ENCODE data around the gene TAF5L.

Gene TAF5L

GRCh38 chr1:229625915-229626831 is at the start of gene TAF5L, which contains the start of gene URB2:
TAF5L (minus strand) TSS chr1:229626122; CDS start chr1:229614482, 11,640 bp downstream.
URB2 (plus strand) TSS chr1:229626247; CDS start chr1:229627634, 1,387 bp downstream.
- DNase-seq (ENCODE audit: low read depth in 2 of 2): peak; percentile 85 to 87

DNA sequence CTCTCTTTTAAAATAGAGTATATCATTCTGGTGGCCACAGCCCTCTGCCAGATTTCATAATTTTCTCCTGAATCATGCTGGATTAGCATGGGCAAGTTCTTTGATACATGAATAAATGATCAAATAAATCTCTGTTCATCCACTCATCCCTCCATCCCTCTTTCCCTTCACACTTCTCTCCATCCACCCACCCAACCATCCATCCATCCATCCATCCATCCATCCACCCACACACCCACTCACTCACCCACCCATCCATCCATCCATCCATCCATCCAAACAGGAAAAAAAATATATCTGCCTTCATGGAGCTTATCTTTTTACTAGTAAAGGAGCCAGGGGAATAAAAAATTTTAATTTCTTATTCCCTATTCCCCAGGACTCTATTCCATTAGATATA is 49.5 kb upstream of the TAF5L start:
- no peak for DNase-seq (ENCODE audit: low read depth in 2 of 2)

- DNase-seq (ENCODE audit: low read depth in 2 of 2): no peak
These were observed 48.1 kb upstream of the TAF5L start for GRCh38 chr1:229674042-229674441.

DNA sequence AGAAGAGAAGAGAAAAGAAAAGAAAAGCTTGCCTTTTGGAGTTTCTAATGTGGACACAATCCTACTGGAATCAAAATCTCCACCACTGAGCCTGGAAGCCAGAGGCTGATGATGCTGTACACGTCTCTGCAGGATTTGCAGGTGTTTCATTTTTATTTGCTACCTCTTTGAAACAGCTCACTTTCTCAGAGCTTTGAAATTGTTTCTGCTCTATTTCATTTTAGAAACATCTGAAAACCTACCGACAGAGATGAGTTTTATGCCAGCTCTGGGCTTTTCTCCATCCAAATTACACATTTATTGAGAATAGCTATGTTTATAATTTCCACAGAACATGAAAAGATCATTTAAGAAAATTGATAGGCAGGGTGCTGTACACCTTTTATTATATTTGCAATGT is 46.3 kb upstream of the TAF5L start:
- DNase-seq (ENCODE audit: low read depth in 2 of 2): no peak

GRCh38 chr1:229671310-229671709 is 45.4 kb upstream of the TAF5L start:
- DNase-seq (ENCODE audit: low read depth in 2 of 2): no peak

DNA sequence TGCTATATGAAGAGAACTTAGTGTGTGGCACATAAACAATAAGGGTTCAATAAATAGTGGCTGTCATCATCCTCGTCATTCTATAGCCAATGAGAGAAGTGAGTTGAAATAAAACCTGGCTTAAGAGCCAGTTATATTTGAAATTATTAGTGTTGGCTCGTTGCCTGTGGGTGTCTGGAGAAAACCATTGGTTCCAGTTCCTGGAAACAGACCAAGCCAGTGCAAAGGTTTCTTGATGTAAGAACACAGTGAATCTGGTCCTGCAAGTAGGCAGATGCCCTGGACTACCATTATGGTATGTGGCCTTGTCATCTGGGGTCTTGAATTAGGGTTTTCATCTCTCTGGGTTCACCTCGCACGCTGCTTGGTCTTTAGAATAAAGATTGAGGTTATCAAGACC is 43.4 kb upstream of the TAF5L start:
- no peak for DNase-seq (ENCODE audit: low read depth in 2 of 2)

DNA sequence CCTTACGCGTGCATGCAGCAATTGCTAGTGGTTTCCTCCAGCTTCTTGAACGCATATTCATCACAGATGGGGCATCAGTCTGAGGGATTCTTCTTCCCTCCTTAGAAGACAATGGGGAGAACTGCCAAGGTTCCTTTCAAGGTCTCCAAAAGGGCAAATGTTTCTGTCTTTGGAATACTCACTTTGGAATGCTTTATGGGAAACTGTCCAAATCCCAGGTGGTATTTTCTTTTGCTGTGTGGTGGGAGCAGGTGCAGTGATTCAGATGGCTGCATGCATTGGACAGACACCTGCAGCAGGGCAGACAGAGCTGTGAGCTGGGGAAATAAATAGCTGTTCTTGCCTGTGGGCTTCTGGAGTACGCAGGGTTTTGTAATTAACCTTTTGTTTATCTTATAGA is 40.7 kb upstream of the TAF5L start:
- DNase-seq (ENCODE audit: low read depth in 2 of 2): no peak

GRCh38 chr1:229665912-229666558 is 40.1 kb upstream of the TAF5L start:
- no peak for DNase-seq (ENCODE audit: low read depth in 2 of 2)

- peak; percentile 77 to 85 for DNase-seq (ENCODE audit: low read depth in 2 of 2)
These were observed 38.3 kb upstream of the TAF5L start for GRCh38 chr1:229664133-229664689.

- no peak for DNase-seq (ENCODE audit: low read depth in 2 of 2)
These were observed 36.0 kb upstream of the TAF5L start for GRCh38 chr1:229661897-229662296.

- peak; percentile 22 to 36 for DNase-seq (ENCODE audit: low read depth in 2 of 2)
These were observed 35.3 kb upstream of the TAF5L start for GRCh38 chr1:229661022-229661877.

GRCh38 chr1:229657993-229658755 is 32.3 kb upstream of the TAF5L start:
- DNase-seq (ENCODE audit: low read depth in 2 of 2): no peak

GRCh38 chr1:229655781-229656180 is 29.9 kb upstream of the TAF5L start:
- no peak for DNase-seq (ENCODE audit: low read depth in 2 of 2)

GRCh38 chr1:229653420-229653819 is 27.5 kb upstream of the TAF5L start:
- DNase-seq (ENCODE audit: low read depth in 2 of 2): no peak

DNA sequence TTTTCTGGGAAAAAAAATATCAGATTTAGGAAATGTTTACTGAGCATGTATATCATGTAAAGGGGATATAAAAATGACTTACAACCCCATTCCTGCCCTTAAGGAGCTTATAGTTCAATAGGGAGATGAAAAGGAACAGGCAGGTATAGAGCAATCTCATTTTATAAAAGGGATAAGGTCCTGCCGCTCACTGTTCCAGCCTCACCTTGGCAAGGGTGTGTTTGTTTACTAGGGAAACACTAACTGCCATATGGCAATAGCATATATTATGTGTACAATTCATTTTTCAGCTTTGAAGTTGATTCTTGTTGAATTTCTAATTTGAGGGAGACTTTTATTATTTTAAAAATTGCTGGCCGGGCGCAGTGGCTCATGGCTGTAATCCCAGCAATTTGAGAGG is 25.6 kb upstream of the TAF5L start:
- DNase-seq (ENCODE audit: low read depth in 2 of 2): no peak

DNA sequence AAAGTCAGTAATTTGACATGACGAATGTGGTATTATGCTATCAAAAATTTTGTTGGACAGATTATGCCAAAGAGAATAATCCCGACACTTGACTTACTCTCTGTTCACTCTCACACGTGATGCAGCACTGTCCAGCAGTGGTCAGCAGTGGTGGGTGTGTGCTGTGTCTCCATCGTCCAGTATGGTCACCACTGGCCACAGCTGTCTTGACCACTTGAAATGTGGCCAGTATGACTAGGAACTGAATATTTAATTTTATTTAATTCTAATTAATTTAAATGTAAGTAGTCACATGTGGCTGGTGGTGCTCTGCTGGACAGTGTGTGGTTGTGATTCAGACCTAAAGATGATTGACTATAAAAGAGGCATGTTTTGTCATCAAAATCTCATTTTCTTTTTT is 24.1 kb upstream of the TAF5L start:
- DNase-seq (ENCODE audit: low read depth in 2 of 2): no peak

DNA sequence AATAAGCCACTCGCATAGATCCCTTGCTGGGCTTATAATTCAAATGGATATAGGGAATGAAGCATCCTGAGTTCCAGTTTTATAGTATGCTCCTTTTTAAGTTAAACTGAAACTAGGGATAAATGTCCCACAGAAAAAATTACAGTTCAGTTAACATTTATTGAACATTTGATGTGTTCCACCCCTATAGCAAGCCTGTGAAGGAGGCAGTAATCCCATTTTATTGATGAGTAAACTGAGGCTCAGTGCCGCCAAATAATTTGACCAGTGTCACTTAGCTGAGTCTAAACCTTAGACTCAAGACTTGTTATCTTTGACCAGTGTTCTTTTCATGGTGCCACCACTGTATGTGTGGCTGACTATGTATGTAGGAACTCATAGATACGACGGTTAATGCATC is 22.5 kb upstream of the TAF5L start:
- no peak for DNase-seq (ENCODE audit: low read depth in 2 of 2)

DNA sequence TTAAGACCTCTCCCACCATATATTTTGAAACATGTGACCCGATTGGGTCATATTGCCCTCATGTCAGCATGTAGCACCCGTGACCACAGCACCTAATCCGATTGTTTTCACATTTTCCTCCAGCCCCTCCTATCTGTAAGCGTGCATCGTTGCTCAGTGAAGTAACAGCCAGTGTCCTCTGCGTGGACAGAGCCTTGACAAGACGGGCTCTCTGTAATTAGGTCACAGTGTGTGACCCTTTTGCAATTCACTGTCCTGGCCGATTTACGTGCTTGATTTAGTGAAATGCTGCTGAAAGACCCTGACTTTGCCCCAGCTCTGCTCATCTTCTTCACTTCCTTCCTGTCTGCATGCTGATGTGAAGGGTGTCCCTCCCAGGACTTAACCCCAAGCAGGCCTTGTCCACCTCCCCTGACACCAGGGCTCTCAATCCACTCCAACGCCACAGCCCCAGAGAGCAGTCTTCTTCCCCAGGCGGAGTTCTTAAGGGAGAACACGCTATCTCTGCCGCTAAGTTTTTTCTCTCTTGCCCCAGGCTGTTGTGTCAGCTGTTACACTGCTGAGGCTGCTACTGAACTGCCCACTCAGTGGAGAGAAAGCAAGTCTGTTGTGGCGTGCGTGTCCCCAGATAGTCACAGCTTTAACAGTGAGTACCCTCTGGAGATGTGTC is 19.5 kb upstream of the TAF5L start:
- DNase-seq (ENCODE audit: low read depth in 2 of 2): no peak

DNA sequence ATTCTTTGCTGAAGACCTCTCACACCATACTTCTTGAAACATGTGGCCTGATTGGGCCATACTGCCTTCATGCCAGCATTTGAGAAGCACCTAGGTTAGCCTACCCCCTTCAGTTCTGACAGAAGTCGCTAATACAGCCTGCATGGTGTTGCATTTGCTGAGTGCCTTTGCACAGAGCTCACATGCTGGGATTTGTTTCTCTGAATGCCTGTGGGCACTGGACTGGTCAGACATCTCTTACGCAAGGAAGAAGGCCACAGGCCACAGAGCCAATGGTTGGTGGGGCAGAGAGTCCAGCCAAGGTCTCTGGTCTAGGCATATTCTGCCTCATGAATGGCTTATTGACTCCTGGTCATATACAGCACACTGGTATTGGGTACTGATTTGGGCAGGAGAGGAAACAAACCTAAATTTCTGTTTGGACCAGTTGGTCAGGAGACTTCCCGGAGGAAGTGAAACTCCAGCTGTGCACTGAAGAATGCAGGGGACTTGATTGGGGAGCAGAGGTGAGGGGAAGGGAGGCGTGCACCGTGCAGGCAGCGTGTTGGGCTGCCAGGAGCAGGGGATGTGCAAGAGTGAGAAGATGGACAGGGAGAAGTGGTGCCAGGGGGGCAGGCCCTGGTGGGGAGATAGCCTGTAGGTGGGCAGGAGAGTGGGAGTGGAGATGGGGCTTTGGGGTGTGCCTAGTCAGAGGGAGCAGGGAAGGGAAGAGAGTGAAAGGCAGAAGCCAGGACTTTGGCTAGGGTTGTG is 18.2 kb upstream of the TAF5L start:
- DNase-seq (ENCODE audit: low read depth in 2 of 2): no peak

- DNase-seq (ENCODE audit: low read depth in 2 of 2): no peak
These were observed 17.0 kb upstream of the TAF5L start for GRCh38 chr1:229642970-229643369.
